Heart left ventricle (tissue), 13 donors: ENCODE measurements around the gene MCTP1.

Experiments used
- CTCF ChIP-seq, 12 donors: fragments of 200-600 bp; sonication (generic) in 4 of 12; IDR thresholded peaks; one replicate each; pipeline versions ENCODE4 v1.5.0 to v1.8.0; 2018 to 2022; ENCODE audit warnings: antibody characterized with exemption in 12 of 12, mild to moderate bottlenecking in 5 of 12
- POLR2A ChIP-seq, 2 donors: fragments of 450-650 bp; IDR thresholded peaks; one replicate each; pipeline ENCODE4 v1.6.1; 2017; ENCODE audit warnings: antibody characterized with exemption in 2 of 2, mild to moderate bottlenecking in 2 of 2, moderate library complexity in 2 of 2
- donor health status: ischemic (EF 13 %, LVEDD 7.1; RV severe dilation, severe dysfunction).
- donor health status: DM: no; HTN: yes; CAD: no.
- donor health status: DM: no; HTN: no; CAD: no.
- donor health status: ischemic (EF 25% LVEDD 6.9; RV normal size, moderate dysfunction).
- donor health status: ischemic (EF 25% LVEDD 5.7; RV mildly dilated, moderate dysfunction).
- donor health status: ischemic (EF 35%, LVEDD 5.7; RV mildly dilated, moderate dysfunction).
- donor health status: nonischemic (EF 11% LVEDD 7.7; RV severe dilation, severe dysfunction).
- donor health status: DM: yes; HTN: yes; CAD: no.
- donor health status: PGD.
- donor health status: ischemic (EF 29% LVEDD 5.4; RV normal size, mild dysfunction).
- donor health status: nonischemic (EF 23%, LVEDD 6.1; RV moderate dilation, normal function).

GRCh38 chr5:95100551-95100950 is 184.3 kb downstream of the MCTP1 start:
- TF ChIP-seq CTCF (IDR thresholded peaks at IDR 0.05) (no peak), POLR2A (IDR thresholded peaks at IDR 0.05) (no peak)
